HG02938 (cell line): ENCODE measurements around the gene ADPRHL1.
"Not testable (repeated sequence)": the region's sequence is repeated elsewhere in the genome, so short reads cannot be mapped to it uniquely, and the experiment has no call there.

Experiments used
- ATAC-seq: cut with Tn5 transposase; IDR thresholded peaks from one replicate; pipeline ENCODE4 v1.9.1; 2021; ENCODE audit warnings: mild to moderate bottlenecking, moderate library complexity; ENCODE audit not compliant: unreplicated experiment

ADPRHL1 gene

DNA sequence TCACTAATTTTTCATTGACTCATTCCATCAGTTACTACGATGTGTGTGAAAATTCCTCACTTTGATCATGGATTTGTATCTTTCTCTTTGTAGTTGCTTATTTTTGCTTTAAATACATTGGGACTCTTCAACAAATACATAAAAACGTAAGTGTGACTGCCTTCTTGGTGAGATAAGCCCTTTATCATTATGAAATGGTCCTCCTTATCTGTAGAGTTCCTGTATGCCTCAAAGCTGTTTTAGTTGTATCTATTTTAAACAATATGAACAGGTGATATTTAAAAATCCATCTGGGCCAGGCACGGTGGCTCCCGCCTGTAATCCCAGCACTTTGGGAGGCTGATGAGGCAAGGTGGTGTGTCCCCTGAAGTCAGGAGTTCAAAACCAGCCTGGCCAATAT is 25.9 kb upstream of the ADPRHL1 start:
- ATAC-seq, result no peak

DNA sequence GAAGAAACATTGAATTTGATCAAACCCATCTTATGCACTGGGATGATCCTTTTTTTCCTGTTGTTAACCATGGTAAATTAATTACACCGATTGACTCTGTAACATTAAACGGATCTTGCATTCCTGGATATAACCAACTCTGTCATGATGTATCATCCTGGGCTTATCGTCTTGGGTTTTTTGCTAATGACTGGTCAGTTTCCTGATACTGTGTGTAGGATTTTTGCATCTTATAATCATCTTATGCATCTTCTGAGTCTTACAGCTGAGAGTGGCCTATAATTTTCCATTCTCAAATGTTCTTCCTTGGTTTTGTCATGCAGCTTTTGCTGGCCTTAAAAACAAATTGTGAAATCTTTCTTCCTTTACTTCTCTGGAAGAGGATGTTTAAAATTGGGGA is 24.4 kb upstream of the ADPRHL1 start:
- no peak for ATAC-seq

DNA sequence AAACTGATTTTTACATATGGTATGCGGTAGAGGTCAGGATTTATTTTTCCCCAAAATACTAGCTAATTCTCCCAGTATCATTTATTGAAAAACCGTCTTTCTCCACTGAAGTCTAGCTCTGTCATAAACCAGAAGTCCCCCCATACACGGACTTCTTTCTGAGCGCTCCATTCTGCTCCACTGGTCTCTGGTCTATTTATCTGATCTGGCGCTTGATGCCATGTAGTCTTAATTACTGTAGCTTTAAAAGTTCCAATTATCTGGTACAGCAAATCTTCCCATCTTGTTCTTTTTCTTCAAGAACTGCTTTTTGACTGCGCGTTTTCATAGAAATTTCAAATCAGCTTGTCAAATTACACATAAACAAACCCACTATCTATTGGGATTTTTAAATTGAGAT is 23.5 kb upstream of the ADPRHL1 start:
- no peak for ATAC-seq

GRCh38 chr13:113475911-113476310 is 22.6 kb upstream of the ADPRHL1 start:
- no peak for ATAC-seq

DNA sequence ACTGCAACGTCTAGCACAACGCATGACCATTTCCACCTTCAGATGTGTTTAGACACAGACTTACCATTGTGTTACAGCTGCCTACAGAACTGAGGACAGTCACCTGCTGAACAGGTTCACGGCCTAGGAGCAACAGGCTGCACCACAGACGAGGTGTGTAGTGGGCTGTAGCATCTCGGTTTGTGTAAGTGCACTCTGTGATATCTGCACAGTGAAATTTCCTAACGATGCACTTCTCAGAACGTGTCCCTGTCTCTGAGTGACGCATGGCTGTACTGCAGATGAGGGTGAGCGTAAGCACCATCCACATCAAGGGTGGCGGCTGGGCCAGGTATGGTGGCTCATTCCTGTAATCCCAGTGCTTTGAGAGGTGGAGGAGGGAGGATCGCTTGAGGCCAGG is 22.0 kb upstream of the ADPRHL1 start:
- ATAC-seq, result no peak

DNA sequence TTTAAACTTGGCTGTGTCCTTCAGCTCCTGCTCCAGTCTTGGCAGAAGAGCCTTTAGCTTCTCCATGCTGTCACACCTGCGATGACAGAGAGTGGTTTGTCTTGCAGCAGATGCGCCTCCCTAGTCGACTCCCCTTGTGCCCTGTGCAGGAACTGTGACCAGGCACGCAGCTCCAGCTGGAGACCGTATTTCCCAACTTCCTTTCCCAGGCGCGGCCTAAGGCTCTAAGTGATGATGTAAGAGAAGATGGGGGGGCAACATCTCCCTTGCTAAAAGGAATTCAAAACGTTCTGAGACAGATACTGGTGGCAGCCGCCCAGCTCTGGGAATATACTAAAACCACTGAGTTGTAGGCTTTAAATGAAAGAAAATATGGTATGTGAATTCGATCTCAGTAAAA is 20.9 kb upstream of the ADPRHL1 start:
- ATAC-seq, result no peak

DNA sequence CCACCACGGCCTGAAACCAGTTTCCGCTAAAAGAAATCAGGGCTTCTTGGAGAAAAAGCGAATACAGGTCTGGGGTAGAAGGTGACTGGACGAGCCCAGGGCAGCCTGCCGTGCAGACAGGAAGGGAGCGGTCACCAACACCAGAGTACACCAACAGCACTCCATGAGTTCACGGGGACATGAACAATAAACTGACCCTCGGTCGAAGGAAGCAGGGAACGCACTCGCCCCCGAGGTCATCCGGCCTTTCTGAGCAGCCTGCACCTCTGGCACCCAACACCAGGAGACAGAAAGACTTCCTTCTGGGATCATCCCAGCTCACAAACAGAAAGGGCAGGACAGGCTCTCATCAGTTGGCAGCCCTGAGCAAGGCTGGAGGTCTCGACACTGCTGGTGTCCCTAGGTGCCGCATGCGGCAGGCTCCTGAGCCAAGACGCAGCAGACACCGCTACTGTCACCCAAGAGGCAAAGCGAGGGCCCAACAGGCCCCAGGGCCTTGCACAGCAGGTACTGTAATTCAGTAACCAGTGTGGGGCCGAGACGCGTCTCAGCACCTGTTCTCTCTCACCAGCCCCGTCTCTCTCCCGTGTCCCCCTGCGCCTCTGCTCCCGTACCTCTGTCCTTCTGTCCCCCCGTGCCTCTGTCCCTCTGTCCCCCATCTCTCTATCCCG is 19.2 kb upstream of the ADPRHL1 start:
- ATAC-seq, result no peak

DNA sequence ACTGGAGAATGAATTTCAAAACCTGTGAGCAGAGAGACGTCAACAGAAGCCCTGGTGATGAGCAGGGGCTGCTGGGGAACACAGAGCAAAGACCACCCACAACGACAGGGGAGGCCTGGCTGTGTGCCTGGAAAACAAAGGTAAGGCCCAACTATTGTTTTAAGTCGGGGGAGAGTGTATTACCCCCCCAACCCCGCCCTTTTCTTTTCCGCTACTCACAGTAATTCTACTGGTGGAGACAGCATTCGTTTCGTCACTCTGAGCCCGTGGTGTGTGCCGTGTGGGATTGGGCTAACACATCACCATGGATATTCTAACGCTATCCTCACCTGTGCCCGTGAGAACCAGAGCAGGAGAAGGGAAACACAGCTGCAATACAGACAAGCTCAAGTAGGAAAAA is 18.6 kb upstream of the ADPRHL1 start:
- ATAC-seq, result no peak

DNA sequence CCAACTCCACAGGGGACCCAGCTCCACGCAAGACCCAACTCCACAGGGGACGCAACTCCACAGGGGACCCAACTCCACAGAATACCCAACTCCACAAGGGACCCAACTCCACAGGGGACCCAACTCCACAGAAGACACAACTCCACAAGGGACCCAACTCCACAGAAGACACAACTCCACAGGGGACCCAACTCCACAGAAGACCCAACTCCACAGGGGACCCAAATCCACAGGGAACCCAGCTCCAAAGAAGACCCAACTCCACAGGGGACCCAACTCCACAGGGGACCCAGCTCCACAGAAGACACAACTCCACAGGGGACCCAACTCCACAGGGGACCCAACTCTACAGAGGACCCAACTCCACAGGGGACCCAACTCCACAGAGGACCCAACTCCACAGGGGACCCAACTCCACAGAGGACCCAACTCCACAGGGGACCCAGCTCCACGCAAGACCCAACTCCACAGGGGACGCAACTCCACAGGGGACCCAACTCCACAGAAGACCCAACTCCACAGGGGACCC is 17.4 kb upstream of the ADPRHL1 start:
- ATAC-seq, result not testable (repeated sequence)

GRCh38 chr13:113470073-113470472 is 16.8 kb upstream of the ADPRHL1 start:
- ATAC-seq, result no peak

GRCh38 chr13:113469582-113469981 is 16.3 kb upstream of the ADPRHL1 start:
- ATAC-seq, result no peak

GRCh38 chr13:113468472-113469201 is 15.3 kb upstream of the ADPRHL1 start:
- no peak for ATAC-seq

DNA sequence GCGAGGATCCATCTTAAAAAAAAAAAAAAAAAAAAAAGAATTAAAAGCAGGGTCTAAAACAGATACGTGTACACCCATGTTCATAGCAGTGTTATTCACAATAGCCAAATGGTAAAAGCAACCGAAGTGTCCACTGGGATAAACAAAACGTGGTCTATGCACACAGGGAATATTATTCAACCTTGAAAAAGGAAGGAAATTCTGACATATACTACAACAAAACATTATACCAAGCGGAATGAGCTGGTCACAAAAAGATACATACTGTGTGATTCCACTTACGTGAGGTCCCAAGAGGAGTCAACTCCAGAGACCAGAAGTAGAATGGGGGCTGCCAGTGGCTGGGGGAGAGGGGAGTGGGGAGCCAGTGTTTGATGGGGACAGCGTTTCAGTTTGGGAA is 14.7 kb upstream of the ADPRHL1 start:
- no peak for ATAC-seq

- ATAC-seq, result no peak
These were observed 13.1 kb upstream of the ADPRHL1 start for GRCh38 chr13:113466383-113466782.

DNA sequence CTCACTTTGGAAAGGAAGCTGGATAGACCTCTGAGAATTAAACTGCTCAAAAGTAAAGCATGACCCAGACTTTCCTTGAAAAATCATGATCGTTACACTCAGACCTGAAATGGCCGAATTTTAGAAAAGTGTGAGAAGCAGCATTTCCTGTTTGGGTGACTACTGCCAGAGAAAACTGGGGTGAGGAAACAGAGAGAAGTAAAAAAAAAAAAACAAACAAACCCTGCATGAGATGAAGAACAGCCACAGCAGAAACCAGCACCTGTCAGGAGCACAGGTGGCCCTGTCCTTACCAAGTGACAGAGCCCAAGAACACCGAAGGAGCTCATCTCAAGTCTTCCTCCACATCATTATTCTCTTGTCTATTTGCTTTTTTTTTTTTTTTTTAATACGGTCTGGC is 12.0 kb upstream of the ADPRHL1 start:
- no peak for ATAC-seq

GRCh38 chr13:113464476-113464875 is 11.2 kb upstream of the ADPRHL1 start:
- no peak for ATAC-seq

DNA sequence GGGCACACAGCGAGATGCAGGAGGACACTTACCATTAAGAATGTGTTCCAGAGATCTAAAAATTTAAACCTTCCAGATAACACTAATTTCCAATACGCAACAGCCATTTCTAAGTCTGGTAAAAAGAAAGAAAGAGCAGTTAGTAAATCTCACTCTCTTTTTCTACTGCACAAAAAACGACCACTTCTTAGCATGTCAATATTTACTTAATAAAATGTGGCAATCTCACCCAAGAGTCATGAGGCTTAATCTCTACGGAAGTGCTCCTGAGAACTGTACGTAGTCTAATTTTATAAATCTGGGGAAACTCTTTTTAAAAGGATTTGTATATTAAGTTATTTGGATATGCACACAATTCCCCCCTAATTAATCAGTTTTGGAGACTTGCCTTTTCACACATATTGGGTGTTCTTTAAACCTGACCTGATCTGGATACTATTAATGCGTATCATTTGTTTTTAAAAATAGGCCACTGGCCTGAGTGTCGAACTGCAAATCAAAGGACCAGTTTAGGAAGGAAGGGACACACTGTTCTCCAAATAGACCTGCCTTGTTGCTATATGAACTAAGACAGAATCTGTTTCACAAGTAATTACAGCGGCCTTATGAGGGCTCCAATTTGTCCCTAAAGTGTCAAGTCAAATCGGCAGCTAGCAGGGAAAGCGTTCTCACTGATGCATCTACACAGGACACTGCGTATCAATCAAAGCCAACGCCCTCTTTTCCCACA is 7.9 kb upstream of the ADPRHL1 start:
- ATAC-seq, result no peak

- no peak for ATAC-seq
These were observed 7.3 kb upstream of the ADPRHL1 start for GRCh38 chr13:113460599-113460998.

GRCh38 chr13:113460064-113460555 is 6.8 kb upstream of the ADPRHL1 start:
- no peak for ATAC-seq

DNA sequence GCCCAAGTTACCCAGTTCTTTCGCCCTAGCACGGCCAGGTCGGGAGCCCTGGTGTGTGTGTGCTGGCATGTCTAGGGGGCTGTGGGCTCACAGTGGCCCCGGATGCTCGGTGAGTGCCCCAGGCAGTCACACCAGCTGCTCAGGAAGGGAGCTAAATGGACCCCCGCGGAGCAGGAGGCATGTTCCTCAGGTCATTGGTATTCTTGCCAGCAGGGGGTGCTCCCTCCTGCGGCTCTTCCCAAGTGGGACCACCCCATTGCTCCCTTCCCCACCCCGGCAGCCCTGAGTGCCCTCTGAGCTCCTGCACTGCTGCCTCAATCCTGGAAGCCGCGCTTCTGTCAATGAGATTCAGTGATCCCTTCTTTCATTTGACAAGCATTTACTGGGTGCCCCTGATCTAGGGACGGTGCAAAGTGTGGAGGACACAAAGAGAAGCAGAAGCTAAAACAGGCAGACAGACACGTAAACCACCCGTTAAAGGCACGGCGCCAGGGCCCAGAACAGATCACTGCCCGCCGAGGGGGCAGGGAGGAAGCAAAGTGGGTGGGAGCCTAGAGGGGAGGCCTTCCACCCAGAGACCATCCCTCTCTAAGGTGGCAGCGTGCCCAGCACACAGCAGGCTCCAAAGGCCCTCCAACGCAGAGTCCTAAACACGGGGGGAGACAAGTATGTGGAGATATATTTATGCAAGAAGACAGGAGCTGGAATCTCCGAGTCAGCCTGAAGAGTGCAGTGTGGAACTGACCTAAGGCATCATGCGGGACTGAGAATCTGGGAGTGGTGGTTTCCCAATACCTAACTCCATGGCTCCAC is 5.2 kb upstream of the ADPRHL1 start:
- no peak for ATAC-seq

DNA sequence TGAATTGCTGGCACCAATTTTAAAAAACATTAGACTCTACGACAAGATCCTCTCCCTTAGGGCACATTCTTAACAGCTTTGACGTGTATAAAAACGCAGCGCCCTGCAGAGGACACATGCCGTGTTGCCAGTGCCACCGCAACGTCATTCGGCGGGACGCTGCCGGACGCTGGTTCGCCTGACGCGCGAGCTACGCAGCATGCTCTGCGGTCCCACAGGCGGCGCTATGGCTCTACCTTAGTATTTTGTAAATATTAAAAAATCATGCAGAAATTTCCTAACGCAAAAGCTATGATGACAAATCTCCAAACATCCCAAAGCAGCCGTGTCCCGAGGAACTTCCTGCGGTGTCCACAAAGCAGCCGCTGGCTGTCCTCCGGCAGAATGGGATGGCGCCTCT is 4.2 kb upstream of the ADPRHL1 start:
- ATAC-seq, result no peak
